Smooth muscle cell of the brain vasculature (primary cell): ENCODE data around the gene FSD2.
A peak's percentile ranks its signal among the peaks of the same experiment; 100 is the strongest.
"Not testable (repeated sequence)": the region's sequence is repeated elsewhere in the genome, so short reads cannot be mapped to it uniquely, and the experiment has no call there.

Experiments
- DNase-seq: peaks from one replicate; pipeline ENCODE4 v3.0.0-alpha.2; 2012; ENCODE audit warnings: low read depth, low spot score

Gene FSD2

DNA sequence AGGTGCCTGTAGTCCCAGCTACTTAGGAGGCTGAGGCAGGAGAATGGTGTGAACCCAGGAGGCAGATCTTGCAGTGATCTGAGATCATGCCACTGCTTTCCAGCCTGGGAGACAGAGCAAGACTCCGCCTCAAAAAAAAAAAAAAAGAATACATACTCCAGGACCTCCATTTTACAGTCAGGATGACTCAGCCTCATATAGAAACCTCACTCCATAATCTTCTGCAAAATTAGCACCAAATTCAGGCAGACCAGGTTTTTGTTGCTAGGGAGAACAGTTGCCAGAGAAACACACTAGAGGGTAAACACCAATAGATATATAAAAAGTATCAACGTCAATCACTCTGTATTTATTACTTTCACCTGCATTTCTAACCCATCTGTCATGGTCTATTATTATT is 67.9 kb downstream of the FSD2 start:
- no peak for DNase-seq

- no peak for DNase-seq
Measured at GRCh38 chr15:82731527-82731926, 74.3 kb downstream of the FSD2 start.

GRCh38 chr15:82730022-82730530 is 75.8 kb downstream of the FSD2 start:
- no peak for DNase-seq

GRCh38 chr15:82726816-82727215 is 79.1 kb downstream of the FSD2 start:
- DNase-seq: no peak

GRCh38 chr15:82715003-82715402 is 90.9 kb downstream of the FSD2 start:
- no peak for DNase-seq

DNA sequence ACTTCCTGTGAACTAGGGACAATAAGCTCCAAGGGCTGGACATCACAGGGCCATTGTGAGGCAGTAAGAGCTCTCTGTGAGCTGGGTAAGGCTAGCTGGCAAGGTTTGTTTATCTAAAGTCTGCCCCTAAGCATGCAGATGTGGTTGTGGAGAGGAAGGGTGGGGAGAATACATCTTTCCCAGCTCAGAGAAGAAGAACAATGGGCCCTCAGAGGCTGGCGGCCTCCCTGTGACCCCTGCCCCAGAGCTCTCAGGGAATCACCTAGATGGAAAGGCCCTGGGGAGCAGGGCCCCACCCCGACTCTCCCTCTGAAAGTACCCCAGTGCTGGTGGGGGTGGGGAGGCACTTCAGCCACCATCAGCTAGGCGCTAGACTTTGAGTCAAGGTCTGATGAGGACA is 91.9 kb downstream of the FSD2 start:
- DNase-seq: no peak

GRCh38 chr15:82712036-82712435 is 93.8 kb downstream of the FSD2 start:
- DNase-seq: no peak

GRCh38 chr15:82710926-82711490 is 94.9 kb downstream of the FSD2 start:
- DNase-seq: no peak

DNA sequence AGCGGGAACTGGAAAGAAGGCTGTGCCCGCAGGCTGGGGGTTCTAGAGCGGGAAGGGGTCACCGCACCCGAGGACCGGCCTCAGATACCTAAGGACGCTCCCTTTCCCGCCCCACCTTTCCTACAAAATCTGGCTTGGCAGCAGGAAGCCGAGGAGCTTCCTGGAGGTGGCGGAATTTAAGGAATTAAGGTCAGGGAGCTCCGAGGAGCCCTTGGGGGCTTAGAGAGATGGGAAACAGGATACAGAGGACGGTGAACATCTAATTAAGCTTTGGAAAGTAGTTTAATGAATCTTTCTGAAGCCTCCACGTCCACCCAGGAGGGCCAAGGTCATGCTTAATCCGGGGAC is 95.7 kb downstream of the FSD2 start:
- DNase-seq: no peak

DNA sequence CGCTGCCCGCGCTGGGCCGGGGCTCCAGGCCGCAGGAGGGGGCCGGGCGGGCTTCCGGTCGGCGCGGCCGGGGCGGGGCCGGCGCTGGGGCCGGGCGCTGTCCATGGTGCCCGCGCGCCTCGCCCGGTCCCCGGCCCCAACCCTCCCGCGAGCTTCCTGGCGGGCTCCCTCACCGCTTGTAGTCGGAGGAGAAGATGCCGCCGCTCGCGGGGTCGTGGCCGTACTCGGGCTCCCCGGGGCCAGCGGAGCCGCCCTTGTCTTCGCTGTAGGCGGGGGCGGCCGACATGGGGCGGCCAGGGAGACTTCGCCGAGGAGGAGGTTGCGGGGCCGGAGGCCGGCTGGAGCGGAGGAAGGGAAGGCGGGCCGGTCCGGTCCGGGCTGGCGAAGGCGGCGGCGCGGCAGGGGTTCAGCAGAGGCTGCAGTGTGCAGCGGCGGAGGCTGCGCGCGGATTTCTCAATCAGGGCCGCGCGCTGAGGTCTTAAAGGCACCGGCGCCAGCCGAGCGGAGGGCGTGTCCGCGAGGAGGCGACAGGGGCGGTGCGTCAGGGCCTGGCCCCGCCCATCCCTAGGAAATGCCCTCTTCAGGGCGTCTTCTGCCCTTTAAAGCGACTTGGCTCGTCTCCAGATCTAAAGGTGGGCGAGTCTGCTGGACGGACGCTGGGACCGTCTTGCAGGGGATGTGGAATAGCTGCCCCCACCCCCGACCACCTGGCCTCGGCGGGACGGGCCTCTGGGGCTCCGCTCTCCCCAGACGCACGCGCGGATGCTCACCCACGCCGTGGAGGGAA is 96.3 kb downstream of the FSD2 start, which contains the start of gene AP3B2:
Gene AP3B2, minus strand, starts transcription at position 455 of the 787 bp plus-strand sequence. Its CDS starts 169 bp downstream, at position 286.
- DNase-seq: peak; percentile 9

GRCh38 chr15:82709081-82709420 is 96.8 kb downstream of the FSD2 start:
- DNase-seq: no peak

- DNase-seq: not testable (repeated sequence)
Measured at GRCh38 chr15:82705856-82706255, 100.0 kb downstream of the FSD2 start.
